ENCODE measurements around the gene ARL6IP5.

Gene ARL6IP5, protein sequence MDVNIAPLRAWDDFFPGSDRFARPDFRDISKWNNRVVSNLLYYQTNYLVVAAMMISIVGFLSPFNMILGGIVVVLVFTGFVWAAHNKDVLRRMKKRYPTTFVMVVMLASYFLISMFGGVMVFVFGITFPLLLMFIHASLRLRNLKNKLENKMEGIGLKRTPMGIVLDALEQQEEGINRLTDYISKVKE

GRCh38 chr3:69084326-69085167, at the start of gene ARL6IP5:
ARL6IP5 (plus strand) TSS chr3:69084937; CDS start chr3:69085048, 111 bp downstream.
- DNase-seq (ENCODE audit: low read depth, low spot score) = peak; percentile 93

DNA sequence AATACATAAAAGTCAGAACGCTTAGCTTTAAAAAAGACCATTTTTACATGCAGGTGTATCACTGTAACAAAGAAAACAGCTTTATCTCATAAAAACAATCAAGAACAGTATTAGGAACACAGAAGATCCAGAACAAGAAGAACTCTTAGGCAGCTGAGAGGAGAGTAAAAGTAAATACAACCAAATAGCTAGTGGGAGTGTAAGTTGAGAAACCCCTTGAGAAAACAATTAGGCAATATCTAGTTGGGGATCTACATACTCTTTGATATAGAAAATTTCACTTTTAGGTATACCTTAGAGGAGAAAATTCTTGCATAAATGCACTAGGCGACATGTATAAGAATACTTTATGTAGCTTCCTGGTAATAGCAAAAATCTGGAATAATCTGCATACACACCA, 40.1 kb upstream of the ARL6IP5 start:
- no peak for DNase-seq (ENCODE audit: low read depth, low spot score)

DNA sequence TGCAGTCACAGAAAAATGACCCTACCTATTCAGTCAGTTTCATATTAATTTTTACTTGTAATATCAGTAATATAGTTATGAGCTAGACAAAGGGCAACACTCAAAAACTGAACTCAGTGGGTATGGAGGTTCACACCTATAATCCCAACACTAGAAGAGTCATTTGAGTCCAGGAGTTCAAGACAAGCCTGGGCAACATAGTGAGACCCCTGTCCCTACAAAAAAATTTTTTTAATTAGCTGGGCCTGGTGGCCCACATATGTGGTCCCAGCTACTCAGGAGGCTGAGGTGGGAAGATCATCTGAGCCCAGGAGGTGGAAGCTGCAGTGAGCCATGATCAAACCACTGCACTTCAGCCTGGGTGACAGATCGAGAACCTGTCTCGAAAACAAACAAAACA, 35.7 kb upstream of the ARL6IP5 start:
- no peak for DNase-seq (ENCODE audit: low read depth, low spot score)

- DNase-seq (ENCODE audit: low read depth, low spot score) = peak; percentile 98
Observed at GRCh38 chr3:69051756-69052471, 32.8 kb upstream of the ARL6IP5 start, which contains the start of gene TMF1. TMF1 (minus strand) TSS chr3:69052333; CDS start chr3:69052086, 247 bp downstream.

- no peak for DNase-seq (ENCODE audit: low read depth, low spot score)
Observed at GRCh38 chr3:69052472-69052898, 32.3 kb upstream of the ARL6IP5 start.

DNA sequence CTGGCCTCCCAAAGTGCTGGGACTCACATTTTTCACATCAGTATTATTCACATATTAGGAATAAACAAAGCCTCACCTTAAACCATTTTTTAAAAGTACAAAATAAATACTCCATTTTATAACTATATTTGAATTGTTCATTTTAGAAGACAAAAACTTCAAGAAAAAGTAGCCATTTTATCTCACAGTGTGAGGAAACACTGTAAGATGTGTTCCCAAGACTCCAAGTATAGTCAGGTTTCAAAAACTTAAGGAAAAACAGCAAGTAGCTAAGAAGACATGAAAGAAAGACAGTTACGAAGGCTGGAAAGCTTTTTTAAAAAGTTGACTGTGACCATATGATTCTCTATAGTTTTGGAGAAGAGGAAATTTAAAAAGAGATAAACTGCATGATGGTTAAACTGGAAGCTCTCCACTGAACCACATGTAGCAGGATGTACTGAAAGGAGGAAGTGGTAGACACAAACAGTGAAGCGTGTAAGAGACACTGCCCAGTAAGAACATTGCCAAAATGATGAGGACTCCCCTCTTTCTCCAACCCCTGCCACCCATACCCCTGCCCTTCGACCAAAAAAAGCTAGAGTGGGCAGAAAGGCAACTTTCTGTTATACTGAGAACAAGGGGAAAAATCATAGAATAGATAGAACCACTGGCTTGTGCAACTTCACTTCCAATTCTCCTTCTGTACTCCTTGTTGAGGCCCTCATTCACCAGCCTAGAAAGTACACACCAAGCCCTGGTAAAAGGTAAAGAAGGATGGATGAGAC, 26.4 kb upstream of the ARL6IP5 start:
- DNase-seq (ENCODE audit: low read depth, low spot score) = no peak

- DNase-seq (ENCODE audit: low read depth, low spot score) = no peak
Observed at GRCh38 chr3:69058947-69059224, 25.9 kb upstream of the ARL6IP5 start.

DNA sequence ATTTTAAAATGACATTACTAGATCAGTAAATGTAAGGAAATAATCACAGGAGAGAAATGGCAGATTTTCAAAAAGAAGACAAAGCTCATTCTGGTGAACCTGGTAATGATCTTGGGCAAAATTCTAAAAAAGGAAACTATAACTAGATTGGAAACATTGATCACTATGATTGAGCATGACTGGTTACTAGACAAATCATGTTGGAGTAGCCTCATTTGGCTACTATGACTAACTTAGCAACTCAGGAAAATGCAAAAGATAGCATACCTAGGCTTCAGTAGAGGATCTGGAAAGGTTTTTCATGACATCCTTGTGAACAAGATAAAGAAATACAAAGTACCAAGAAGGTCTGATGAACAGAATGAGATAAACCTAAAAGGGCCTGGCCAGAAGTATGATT, 25.0 kb upstream of the ARL6IP5 start:
- no peak for DNase-seq (ENCODE audit: low read depth, low spot score)

DNA sequence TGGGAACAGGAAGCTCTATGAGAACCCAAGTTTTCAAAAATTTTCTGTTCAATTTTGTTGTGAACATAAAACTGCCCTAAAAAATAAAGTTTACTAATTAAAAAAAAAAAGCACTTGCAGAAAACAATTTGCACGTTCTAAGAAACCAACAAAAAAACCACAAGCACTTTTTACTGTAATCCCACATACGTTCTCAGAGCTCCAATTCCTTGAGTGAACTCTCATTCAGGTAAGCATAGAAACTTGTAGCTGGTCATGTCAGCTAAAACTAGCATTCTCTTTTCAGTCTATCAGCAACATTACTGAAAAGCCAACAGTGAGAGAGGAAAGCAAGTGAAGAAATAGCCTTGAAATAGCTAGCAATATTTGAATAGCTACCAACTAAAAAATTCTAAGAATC, 21.1 kb upstream of the ARL6IP5 start:
- no peak for DNase-seq (ENCODE audit: low read depth, low spot score)

DNA sequence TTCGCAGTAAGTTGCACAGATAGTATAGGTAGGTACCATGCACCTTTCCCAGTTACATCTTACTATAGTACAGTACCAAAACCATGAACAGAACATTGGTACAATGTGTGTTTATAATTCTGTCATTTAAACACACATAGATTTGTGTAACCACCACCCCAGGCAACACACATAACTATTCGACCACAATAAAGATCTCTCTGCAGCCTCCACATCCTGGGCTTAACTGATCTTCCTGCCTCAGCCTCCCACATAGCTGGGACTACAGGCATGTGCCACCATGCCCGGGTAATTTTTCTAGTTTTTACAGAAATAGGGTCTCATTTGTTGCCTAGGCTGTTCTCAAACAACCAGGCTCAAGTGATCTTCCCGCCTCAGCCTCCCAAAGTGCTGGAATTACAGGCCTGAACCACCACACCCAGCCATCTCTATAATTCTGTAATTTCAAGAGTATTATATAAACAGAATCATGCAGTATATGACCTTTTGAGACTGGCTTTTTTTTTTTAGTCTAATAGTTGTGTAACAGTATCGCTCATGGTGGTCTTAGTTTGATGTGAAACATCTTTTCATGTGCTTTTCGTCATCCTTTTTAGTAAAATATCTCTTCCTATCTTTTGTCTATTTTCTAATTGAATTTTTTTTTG, 19.3 kb upstream of the ARL6IP5 start:
- no peak for DNase-seq (ENCODE audit: low read depth, low spot score)

GRCh38 chr3:69066121-69066520, 18.6 kb upstream of the ARL6IP5 start:
- DNase-seq (ENCODE audit: low read depth, low spot score) = no peak

DNA sequence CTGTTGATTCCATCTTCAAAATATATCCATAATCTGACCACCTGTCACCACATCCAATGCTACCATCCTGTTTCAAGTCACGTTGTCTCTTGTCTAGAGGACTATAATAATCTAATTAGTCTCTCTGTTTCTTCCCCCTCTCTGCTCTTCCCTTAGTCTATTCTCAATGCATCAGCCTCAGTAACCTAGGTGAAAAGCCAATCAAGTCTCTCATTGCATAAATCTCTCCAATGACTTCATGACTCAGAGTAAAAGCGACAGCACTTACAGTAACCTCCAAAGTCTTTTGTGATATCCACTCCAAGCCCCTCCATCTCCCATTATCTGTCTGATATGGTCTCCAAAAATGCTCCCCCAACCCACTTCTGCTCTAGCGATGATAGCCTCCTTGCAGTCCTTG, 11.8 kb upstream of the ARL6IP5 start:
- DNase-seq (ENCODE audit: low read depth, low spot score) = no peak

GRCh38 chr3:69079269-69080159, 5.2 kb upstream of the ARL6IP5 start:
- peak; percentile 79 for DNase-seq (ENCODE audit: low read depth, low spot score)

DNA sequence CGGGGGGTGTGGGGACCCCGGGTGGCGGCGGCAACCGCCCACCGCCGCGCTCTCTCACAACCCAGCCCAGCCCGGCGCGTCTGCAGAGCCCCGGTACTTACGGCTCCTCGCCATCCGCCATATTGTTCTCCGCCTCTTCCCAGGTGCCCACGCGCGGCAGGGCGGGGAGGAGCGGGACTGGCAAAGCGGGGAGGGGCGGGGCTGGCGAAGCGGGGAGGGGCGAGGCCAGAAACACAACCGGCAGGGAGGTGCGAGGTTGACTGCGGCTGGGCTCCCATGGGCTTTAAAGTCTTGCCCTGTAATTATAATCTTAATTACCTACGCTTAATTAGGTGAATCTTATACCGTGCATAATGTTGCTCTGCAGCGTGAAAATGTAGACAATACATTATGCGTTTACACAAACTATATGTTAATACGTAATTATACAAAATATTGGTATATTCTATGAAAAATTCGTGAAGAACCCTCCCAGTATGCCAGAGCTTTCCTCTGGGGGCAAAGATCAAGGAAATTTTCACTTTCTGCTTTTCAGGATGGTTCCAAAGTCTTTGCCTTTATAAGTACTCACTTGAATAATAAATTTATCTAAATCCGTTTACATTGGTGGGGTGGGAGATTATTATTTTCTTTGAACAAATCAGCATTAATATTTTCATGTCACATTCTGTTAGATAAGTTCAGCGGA, 4.4 kb upstream of the ARL6IP5 start, which contains the start of gene UBA3:
Gene UBA3, minus strand, starts transcription at position 133 of the 688 bp plus-strand sequence. Its CDS starts 12 bp downstream, at position 121.
- peak; percentile 65 for DNase-seq (ENCODE audit: low read depth, low spot score)

DNA sequence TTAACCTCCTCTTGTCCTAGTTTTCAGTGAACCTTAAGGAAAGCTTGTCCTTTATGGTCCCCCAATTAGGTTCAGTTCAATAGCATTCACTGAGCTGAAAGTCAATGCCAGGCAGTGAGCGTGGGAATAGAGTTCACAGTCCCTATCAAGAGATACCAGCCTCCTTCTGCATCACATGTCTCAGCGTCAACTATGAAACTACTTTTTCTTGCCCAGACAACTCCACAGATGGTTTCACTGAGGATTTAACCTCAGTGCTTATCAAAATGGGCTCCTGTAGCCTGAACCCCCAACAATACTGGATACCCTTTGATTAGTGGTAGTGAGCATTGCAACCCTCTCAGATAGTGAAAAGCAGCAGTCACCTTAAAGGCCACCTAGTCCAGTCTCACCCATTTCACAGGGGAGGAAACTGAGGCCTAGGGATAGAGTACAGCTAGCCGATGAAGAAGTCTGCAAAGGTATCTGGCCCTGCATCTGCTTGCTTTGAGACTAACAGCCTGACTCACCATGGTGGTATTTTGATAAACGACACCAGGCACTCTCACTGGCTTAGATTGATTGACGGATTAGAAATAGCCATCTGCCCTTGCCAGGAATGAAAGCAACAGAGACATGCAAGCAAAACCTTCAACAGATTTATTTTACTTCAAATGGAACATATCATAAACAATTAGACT, 3.0 kb upstream of the ARL6IP5 start:
- DNase-seq (ENCODE audit: low read depth, low spot score) = peak; percentile 58

DNA sequence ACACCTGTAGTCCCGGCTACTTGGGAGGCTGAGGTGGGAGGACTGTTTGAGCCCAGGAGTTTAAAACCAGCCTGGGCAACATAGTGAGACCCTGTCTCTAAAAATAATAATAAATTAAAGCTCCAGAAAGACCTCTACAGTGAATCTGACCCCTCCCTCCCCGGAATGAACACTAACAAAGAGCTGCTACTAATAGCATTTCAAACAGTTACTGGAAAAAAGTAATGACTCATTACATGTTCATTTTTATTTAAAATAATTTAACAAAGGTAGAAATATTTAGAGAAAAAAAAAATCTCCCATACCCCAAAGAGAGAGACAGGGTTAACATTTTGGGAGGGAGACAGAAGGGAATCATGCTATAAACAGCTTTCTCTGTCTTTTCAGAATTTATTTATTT, 2.4 kb upstream of the ARL6IP5 start:
- no peak for DNase-seq (ENCODE audit: low read depth, low spot score)

GRCh38 chr3:69082805-69083204, 1.9 kb upstream of the ARL6IP5 start:
- DNase-seq (ENCODE audit: low read depth, low spot score) = peak; percentile 25

DNA sequence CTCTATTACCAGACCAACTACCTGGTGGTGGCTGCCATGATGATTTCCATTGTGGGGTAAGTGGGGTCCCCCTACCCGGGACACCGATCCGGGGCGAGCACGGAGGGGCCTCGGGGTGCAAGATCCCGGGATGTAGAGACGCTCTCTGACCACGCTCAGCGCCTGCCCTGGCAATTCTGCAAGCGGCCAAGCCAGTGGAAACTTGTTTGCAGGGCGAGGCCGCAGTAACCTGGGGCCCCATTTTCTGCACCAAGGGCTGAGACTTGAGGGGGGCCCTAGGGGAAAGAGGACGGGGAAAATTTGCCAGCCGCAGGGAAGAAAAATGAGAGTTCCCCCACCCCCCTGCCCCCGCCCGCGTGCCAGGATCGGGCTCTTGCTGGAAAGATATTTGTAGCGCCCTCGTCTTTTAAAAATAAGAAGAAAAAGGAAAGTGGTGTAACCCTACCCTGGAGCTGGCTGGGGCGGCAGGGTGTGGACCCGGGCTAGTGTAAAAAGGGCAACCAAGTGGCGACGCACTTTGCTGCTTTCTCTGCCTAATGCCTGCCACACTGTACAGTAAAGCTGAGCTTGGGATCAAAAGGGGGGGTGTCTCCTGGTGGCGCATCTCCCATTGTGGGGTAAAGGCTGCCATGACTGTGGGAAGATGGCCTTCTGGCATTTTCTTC, 563 bp downstream of the ARL6IP5 start:
- peak; percentile 17 for DNase-seq (ENCODE audit: low read depth, low spot score)

Measured in ELF-1 (cell line).